GM21723 (cell line): ENCODE results near the gene UBE2E3.
A peak's percentile ranks its signal among the peaks of the same experiment; 100 is the strongest.

Experiments
- ATAC-seq: cut with Tn5 transposase; IDR thresholded peaks from one replicate; pipeline ENCODE4 v1.9.1; 2021; ENCODE audit warnings: mild to moderate bottlenecking, moderate library complexity; ENCODE audit not compliant: unreplicated experiment

Gene UBE2E3

DNA sequence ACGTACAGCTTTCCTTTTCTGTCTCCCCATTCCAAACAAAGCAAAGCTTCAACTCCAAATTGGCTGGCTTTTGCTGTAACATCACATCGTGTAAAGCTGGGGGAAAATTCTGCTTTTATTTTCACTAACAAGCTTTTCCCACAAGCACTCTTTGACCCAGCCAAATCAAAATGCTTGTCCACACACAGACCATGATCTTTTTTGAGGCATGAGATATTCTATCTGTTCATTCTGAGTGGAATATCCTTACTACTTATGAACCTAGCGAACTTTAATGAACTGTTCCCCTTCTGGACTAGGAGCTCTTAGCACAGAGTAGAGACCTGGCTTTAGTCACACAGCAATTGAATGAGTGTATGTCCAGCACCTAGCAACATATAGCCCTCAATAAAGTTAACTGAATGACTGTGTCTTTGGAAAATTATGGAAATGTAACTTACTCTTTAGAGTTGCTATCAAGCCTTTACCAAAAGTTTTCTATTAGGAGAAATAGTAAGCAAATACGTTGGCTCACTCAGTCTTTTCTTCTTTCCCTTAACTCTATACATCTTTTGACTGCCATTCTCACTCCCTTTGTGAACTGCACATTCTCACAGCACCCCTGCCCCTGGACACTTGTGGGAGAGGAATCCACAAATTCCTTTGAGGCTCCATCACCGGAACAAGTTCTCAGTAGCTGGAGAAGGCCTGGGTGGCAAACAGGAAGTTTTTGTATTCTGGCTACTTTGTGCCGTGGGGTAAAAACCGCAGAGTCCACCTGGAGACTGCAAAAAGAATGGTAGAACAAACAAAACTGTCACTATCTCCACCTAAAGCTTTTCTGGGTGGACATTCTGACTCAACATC lies 1.3 kb upstream of the UBE2E3 start:
- ATAC-seq: no peak

DNA sequence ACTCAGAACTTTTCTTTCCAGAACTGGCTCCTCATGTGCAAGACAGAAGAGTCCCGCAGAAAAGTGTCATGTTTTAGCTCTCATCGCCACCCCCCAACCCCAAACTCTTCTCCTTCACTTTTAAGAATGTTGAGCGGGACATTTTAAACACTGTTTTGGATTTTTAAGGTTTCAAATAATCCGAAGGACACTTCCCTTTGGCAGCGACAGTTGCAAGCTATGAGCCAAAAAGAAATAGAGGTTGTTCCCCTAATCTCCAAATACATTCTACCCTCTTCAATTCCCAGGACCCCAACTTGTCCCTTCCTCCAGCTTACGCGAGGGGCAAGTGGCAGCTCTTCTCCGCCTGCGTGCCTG lies 678 bp upstream of the UBE2E3 start:
- ATAC-seq: no peak

DNA sequence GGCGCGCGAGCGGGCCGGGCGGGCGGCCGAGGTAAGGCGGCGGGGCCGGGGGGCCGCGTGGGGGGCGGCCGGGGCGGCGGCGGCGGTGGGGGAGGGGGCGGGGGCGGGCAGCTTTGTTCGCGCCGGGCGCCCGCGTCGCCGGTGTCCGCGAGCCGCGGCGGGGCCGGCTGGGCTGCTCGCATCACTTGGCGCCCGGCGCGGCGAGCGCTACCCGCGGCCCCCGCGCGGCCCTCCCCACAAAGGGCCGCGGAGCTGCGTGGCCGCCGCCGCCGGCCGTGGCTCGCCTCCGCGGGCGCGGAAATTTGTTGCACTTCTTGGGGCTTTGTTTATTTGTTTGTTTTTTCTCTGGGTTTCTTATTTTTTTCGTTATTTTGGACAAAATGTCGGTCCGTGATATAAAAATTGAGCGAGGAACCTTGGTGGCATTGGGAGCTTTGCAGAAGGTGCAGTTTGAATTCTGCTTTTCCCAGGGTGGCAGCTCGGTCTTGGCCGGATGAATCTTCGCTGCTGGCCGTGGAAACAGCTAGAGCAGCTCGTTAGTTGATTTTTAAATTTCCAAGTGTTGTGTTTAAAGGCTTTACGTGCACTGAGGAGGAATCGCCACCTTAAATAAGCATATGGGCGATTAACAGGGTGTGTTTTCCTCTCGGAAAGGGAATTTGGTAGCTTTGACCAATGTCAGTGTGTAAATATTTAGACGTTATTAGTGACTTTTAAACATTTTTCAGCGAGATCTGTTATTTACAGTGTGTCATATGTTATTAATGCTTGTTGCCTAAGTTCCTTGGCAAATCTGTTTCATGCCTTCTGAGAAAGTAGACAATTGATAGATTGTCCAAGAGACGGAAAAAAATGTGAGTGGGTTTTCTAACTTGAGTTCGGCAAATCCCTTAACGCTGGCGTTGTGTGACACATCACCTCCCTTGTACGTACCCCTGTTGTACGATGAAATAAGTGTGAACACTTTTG lies 822 bp downstream of the UBE2E3 start:
- ATAC-seq: peak; percentile 13

DNA sequence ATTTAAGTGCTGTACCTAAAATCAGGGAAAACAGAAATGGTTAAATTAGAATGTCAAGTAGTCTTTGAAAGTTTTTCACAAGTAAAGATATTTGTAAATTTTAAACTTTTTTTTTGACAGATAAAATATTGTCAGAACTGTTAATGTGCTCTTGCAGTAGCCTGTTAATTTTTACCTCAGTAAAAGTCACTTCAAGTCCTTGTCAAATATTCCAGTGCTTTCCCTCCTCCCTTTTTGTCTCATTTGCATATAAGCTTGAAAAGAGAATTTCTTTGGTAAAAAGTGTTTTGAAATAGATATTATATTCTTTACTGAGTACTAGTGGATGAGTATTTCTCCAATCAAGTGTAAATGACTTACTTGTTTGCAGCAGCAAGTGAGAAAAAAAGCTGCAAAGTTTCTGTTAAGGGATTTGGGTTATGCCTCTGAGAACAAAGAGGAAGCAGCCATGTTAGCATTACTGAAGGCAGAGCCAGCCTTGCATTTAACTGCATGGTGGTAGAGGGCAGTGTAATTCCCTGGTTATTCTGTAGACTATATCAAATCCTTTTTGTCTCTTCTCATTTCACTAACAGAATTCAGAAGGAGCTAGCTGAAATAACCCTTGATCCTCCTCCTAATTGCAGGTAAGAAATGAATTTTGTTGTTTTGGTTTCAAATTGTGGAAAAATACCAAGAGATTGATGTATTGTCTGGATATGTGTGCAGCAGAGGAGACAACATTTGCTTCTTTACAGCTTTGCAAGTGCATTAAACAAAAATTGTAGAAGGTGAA lies 3.2 kb downstream of the UBE2E3 start:
- peak; percentile 41 for ATAC-seq

DNA sequence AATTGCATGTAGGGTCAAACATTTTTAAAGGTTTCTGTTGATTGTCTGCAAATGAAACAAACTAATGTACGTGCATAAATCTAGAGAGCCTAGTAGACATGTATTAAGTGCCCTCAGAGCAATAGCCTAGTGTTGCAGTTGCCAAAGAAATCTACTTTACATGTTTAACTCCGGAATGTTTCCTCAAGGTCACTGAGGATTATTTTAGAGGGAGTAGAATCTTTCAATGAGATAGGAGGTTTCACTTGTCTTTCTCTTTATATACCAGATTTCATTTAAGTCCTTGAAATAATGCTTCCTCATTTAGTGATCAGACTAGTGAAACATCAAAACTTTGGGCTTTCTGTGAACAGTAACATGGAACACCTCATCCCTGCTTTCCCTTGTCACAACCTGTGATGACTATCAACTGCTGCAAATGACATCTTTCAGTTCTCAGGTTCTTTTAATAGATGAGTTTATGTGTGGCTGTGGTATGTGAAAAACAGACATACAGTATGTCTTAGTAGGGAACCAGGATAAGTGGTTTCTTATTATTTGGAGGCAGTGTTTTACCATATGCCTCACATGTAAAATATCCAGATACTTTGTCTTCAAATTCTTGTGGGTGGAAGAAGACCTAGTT lies 5.5 kb downstream of the UBE2E3 start:
- no peak for ATAC-seq

DNA sequence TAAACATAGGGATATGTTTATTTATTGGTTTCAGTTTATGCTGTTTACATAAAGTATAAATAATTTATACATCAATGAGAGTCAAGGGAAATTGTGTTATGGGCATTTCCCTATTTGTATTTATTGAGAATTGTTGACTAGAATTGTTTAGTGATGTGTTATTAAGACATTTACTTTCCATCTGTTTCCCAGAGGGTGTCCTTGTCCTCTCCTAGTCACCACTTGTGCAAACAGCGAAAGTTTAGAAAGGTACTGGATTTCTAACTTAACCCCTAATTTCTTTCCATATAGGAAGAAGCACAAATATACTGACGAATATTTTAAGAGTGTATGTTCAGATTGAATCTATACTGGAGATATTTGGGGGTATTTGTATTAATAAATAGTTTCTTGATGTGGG lies 6.7 kb downstream of the UBE2E3 start:
- no peak for ATAC-seq

DNA sequence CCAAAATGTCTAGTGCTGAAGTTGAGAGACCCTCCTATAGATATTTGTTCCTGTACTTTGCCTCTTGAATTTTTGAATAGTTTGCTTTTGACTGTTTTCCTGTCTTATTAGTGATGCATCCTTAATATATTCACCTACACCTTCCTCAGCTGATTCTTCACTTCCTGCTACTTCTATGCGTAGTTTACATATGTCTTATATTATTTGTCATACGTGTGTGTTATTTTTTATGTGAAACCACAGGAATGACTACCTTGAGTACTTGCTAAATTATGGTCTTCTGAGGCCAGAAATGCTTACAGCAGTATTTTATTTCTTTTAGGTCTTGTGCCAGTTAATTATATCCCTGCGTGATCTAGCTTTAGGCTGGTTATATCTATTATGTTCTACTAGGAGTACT lies 9.9 kb downstream of the UBE2E3 start:
- no peak for ATAC-seq

DNA sequence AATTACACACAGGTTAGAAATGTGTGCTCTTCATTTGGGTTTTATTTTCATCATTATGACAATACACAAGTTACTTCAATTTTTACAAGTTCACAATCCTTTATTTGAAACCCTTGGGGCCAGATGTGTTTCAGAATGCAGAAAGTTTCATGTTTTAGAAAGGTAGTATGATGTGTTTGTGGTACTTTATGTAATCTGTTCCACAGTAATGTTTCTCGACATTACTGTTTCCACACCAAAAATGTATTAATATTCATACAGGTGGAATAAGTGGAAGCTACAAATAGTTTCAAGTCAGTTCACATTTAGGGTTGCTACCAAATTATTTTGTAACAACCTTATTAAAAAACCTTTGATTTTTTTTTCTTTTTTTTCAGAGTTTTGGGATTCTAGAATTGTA lies 10.4 kb downstream of the UBE2E3 start:
- ATAC-seq: no peak

DNA sequence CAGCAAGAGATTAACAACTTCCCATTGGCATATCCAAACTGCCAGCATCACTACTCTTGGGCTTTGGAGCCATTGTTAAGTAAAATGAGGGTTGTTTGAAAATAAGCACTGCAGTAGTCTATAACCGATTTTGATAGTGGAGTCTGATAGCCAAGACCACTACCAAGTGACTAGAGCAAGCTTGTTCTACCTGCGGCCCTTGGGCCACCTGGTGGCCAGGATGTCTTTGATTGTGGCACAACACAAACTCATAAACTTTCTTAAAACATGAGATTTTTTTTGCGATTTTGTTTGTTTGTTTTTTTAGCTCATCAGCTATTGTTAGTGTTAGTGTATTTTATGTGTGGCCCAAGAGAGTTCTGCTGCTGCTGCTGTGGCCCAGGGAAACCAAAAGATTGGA lies 11.0 kb downstream of the UBE2E3 start:
- no peak for ATAC-seq

DNA sequence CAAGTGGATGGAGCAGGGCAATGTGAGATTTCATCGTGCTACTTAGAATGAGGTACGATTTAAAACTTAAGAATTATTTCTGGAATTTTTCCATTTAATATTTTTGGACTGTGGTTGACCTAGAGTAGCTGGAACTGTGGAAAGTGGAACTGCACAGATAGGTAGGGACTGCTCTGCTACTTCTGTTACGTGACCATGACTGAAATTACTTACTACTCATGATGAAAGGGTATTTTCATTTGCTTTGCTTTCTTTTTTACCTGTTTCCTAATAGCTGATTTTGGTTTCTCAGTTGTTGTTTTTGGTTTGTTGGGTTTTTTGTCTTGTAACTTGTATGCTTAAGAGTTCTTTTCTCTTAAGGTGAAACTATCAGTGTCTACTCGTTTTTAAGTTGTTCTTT lies 11.4 kb downstream of the UBE2E3 start:
- ATAC-seq: peak; percentile 78

DNA sequence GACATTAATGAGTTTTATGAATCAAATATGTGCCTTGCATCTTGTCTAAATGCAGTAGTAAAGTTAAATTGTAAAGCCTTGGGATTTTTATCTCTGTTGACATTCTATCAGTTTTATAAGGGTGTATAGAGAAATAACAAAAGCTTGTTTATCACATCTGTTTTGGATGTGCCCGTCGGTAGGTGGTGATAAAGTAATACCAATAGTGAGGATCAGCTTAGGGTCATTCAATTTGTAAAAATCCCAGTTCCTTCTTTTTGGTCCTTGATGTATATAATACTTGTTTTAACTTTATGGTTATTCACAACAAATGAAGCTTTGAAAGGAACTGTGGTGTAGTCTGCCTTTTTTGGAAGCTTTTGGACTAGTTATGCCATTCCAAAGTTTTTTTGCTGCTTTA lies 12.6 kb downstream of the UBE2E3 start:
- no peak for ATAC-seq

DNA sequence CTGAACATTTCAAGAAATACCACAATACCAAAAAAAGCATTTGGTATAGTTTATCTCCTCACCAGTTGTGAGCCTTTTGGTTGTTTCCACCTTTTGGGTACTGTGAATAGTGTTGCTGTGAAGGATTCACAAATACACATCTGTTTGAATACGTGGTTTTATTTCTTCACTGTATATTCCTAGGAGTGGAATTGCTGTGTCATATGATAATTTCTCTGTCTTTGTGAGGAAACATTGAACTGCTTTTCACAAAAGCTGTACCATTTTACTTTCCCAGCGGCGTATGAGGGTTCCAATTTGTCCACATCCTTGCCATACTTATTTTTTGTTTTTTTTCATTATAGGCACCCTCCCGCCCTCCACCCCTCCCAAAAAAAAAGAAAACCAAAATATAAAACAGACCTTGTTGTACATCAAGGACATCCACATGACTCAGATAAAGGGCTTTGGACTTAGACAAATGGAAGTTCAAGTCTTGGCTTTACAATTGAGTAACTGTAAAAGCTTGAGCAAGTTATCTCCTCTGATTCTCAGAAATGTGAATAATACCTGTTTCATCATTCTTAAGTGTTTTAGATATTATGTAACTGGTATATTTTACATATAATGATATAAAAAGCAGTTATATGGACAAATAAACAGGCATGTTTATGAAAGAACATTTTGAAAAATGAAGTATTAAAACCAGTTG lies 19.0 kb downstream of the UBE2E3 start:
- no peak for ATAC-seq

DNA sequence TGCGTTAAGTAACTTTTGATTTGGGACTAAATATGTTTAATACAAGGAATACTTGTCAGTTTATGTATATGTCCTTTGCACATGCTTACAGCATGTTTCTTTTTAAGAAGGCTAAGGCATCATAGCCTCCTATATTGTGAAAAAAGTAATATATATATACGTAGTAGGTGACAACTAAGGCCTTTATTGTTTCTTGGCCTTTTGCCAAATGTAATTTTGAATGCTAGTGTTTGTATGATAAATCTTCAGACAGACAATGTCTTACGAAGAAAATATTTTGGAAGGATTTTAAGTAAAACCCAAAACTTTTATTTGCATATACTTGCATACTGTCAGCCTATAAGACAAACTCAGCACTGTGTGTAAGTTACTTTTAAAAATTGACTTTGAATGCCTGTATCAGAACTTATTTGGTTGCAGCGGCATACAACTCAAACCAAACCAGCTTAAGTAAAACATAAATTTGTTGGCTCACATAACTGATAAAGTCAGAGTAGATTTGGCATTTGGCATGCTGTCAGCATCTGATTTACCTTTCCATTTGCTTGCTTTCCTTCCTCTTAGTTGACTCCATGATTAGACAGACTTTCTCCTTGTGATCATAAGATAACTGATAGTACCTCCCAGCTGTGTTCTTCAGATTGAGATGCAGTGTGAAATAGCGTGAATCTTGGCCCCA lies 24.4 kb downstream of the UBE2E3 start:
- no peak for ATAC-seq

DNA sequence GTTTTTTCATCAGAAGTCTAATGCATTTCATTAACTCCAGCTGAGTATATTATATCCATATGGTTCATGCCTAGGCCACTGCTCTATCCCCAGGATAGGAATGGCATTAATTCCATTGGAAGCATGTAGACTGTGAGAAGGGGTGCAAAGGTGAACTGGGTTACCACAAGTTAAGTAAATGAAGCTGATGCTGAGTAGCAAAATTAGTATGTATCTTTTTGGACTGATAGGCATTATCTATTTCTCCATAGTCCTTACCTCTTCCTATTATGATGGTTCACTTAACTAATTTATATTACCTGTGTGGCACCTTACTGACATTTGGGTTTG lies 24.9 kb downstream of the UBE2E3 start:
- no peak for ATAC-seq

DNA sequence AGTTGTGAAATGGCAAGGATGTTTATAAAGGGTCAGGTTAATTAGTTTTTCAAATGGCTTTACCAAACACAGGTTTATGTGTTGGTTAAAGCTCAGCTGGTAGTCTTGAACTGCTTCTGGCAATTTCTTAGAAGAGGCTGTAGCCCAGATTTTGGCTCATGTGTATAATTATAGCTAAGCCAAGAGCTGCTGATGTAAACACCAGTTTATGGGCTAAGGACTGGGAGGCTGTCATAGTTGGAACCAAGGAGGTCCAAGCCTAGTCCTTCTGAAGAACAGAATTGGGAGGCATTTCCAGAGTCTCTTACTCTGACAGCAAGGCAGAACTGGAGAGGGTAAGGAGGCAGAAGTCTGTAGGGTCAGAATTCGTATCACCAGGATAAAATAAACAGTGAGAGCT lies 25.4 kb downstream of the UBE2E3 start:
- no peak for ATAC-seq

DNA sequence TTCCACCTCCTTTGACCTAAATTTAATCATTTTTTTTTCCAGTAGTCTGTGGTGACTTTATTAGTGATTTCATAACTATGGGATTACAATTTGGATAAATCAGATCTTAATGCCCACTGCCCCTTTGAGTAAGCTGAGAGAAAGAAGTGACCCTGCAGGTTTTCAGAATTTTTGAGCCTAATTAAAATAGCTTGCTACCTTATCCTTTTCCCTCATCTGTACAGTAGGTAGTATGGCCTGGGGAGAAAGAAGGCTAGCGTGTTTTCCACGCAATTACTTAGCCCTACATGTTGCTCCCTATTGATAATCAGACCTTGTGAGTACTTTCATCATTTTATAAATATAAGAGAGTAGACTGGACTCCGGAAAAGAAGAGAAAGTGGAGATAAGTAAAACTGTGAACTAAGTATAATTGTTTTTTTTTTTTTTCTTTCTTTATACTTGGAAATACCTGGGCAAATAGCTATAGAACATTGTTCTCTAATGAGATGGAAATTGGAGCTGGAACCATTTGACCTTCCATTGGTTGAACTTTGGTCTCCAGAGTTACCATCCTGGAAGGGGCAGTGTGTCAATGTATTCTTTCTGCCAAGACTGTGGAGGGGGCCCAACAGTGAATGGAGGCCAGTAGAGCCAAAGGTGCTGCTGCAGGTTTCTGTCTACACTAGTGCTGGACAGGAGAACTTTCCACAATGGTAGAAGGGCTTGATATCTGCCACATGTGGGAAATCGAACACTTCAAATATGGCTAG lies 26.9 kb downstream of the UBE2E3 start:
- no peak for ATAC-seq

DNA sequence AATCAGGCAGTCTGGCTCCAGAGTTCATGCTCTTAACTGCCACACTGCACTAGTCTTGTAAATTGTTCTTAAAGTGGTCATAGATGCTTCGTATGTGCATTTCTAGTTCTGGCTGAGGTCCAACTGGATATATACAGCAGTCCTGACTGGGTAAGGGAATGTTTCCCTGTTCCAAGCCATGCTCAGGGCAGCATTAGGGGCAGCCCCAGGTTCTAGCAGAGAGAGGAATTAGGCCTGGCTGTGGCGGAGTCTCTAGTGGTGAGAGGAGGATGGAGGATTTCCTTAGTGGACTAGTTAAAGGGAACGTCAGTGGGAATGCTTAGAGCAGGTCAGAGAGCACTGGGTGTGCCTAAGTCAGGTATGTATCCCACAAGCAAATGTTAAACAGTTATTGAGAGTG lies 28.0 kb downstream of the UBE2E3 start:
- no peak for ATAC-seq

DNA sequence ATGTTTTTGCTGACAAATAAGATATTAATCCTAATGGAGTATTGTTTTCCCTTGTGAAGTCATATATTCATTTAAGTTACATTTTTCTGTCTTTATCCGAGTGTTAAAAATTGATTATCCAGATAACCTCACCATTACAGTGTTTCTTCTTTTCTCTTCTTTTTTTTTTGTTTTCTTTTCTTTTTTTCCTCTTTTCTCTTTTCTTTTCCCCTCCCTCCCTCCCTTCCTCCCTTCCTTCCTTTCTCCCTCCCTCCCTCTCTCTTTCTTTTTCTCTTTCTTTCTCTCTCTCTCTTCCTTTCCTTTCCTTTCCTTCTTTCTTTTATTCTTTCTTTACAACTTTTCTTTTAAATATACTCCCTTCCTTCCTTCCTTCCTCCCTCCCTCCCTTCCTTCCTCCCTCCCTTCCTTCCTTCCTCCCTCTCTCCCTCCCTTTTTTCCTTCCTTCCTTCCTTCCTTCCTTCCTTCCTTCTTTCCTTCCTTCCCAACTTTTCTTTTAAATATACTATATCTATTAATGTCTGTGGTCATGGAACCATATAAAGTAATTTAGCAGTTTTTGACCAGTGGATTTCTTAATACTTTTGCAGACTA lies 40.9 kb downstream of the UBE2E3 start:
- ATAC-seq: no peak

DNA sequence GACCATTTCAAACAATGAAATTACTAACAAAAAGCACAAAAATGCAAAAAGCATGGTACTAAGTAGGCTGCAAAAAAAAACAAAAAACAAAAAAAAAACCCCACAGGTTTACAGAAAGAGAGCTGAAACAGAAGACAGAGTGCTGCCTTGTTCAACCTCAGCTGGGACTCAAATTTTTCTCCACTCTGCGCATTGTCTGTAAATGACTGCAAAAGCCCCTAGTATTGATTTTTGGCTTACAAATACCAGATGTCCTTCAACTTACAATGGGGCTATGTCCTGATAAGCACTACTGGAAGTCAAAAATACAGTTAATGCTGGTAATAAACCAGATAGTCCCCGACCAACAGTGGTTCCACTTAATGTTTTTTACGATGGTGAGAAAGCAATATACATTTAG lies 42.2 kb downstream of the UBE2E3 start:
- no peak for ATAC-seq
